ENCODE measurements around the gene PLA2G7. TPM values are rescaled to one million over a fixed set of nuclear protein-coding genes. Genes with fewer than 3 reads are reported as not detected.

The PLA2G7 gene
- total and polyA plus RNA-seq, 2 experiments from 2014 or later, result 1.5 TPM; not detected in 1

- no peaks in the 10 kb centered on the region for H3K4me1 ChIP-seq (ENCODE audit: insufficient read depth)
- WGBS (ENCODE audit: low lambda C conversion rate, missing lambda C conversion rate), result 98% methylated on average over 67 of the region's 85 CpGs
- H3K9me3 ChIP-seq (ENCODE audit: low read depth), result no peaks in the 10 kb centered on the region
- H3K9me2 ChIP-seq (replicated peaks; ENCODE audit: insufficient read depth), result no peaks in the 10 kb centered on the region
- no peak overlapping the region for H3K4me3 ChIP-seq
- H3K27me3 ChIP-seq, result no peaks in the 10 kb centered on the region
- TF ChIP-seq EZH2 (IDR thresholded peaks at IDR 0.05; ENCODE audit: borderline replicate concordance) (no peak), EZH2phosphoT487 (IDR thresholded peaks at IDR 0.05; ENCODE audit: low read depth, severe bottlenecking, unreplicated experiment) (no peak)
- TF ChIP-seq, protein P1, sequence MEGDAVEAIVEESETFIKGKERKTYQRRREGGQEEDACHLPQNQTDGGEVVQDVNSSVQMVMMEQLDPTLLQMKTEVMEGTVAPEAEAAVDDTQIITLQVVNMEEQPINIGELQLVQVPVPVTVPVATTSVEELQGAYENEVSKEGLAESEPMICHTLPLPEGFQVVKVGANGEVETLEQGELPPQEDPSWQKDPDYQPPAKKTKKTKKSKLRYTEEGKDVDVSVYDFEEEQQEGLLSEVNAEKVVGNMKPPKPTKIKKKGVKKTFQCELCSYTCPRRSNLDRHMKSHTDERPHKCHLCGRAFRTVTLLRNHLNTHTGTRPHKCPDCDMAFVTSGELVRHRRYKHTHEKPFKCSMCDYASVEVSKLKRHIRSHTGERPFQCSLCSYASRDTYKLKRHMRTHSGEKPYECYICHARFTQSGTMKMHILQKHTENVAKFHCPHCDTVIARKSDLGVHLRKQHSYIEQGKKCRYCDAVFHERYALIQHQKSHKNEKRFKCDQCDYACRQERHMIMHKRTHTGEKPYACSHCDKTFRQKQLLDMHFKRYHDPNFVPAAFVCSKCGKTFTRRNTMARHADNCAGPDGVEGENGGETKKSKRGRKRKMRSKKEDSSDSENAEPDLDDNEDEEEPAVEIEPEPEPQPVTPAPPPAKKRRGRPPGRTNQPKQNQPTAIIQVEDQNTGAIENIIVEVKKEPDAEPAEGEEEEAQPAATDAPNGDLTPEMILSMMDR (IDR thresholded peaks at IDR 0.05; ENCODE audit: poor library complexity), result no peak
- H2AFZ ChIP-seq, result no peak overlapping the region
- no peak overlapping the region for H3K4me2 ChIP-seq
- no peaks in the 10 kb centered on the region for H4K20me1 ChIP-seq (ENCODE audit: insufficient read depth, poor library complexity, severe bottlenecking)
- H3K79me2 ChIP-seq, result no peaks in the 10 kb centered on the region
- H3K27ac ChIP-seq, result no peak overlapping the region
- DNase-seq (ENCODE audit: low spot score), result no peak
- no peaks in the 10 kb centered on the region for H3K36me3 ChIP-seq (replicated peaks; ENCODE audit: insufficient read depth, low read depth)
Measured at GRCh38 chr6:46688117-46688965, 46.8 kb downstream of the PLA2G7 start.

- DNase-seq (ENCODE audit: low spot score), result no peak
- H4K20me1 ChIP-seq (ENCODE audit: insufficient read depth, poor library complexity, severe bottlenecking), result no peaks in the 10 kb centered on the region
- TF ChIP-seq EZH2phosphoT487 (IDR thresholded peaks at IDR 0.05; ENCODE audit: low read depth, severe bottlenecking, unreplicated experiment) (no peak), EZH2 (IDR thresholded peaks at IDR 0.05; ENCODE audit: borderline replicate concordance) (no peak)
- TF ChIP-seq, protein P1 (IDR thresholded peaks at IDR 0.05; ENCODE audit: poor library complexity), result no peak
- H3K9me3 ChIP-seq (ENCODE audit: low read depth), result no peaks in the 10 kb centered on the region
- WGBS (ENCODE audit: low lambda C conversion rate, missing lambda C conversion rate), result over 99% methylated on average over 36 of the region's 41 CpGs
- no peaks in the 10 kb centered on the region for H3K79me2 ChIP-seq
- no peak within 1 kb of the TSS for H3K27ac ChIP-seq
- H2AFZ ChIP-seq, result no peak within 1 kb of the TSS
- H3K9me2 ChIP-seq (replicated peaks; ENCODE audit: insufficient read depth), result no peaks in the 10 kb centered on the region
- no peaks in the 10 kb centered on the region for H3K27me3 ChIP-seq
- no peak within 1 kb of the TSS for H3K4me3 ChIP-seq
- H3K4me2 ChIP-seq, result no peak within 1 kb of the TSS
- H3K4me1 ChIP-seq (ENCODE audit: insufficient read depth), result no peaks in the 10 kb centered on the region
- no peaks in the 10 kb centered on the region for H3K36me3 ChIP-seq (replicated peaks; ENCODE audit: insufficient read depth, low read depth)
Measured at GRCh38 chr6:46687619-46688097, 47.5 kb downstream of the PLA2G7 start, which contains the start of gene TDRD6. Gene TDRD6, plus strand, starts transcription at chr6:46687885. Its CDS starts 244 bp downstream, at chr6:46688129.

DNA sequence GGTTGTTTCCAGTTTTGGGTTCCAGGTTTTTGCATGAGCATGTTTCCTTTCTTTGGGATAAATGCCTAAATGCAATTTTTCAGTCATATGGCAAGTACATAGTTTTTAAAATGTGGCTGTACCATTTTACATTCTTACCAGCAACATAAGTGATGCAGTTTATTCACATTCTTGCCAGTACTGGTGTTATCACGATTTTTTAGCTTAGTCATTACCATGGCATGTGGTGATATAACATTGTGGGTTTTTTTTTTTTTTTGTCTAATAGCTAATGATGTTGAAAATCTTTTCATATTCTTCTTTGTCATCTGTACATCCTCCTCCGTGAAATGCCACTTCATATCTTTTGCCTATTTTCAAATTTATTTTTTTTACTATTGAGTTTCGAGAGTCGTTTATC lies 50.4 kb downstream of the PLA2G7 start:
- Histone ChIP-seq H3K27me3 (no peaks in the 10 kb centered on the region), H3K27ac (no peak overlapping the region), H3K4me1 (ENCODE audit: insufficient read depth) (no peaks in the 10 kb centered on the region), H3K4me2 (no peak overlapping the region), H3K36me3 (replicated peaks; ENCODE audit: insufficient read depth, low read depth) (no peaks in the 10 kb centered on the region), H2AFZ (no peak overlapping the region), H3K79me2 (no peaks in the 10 kb centered on the region), H3K4me3 (no peak overlapping the region), H4K20me1 (ENCODE audit: insufficient read depth, poor library complexity, severe bottlenecking) (no peaks in the 10 kb centered on the region), H3K9me2 (replicated peaks; ENCODE audit: insufficient read depth) (no peaks in the 10 kb centered on the region), H3K9me3 (ENCODE audit: low read depth) (no peaks in the 10 kb centered on the region)
- DNase-seq (ENCODE audit: low spot score), result no peak
- 83% methylated on average over 4 of the region's 4 CpGs for WGBS (ENCODE audit: low lambda C conversion rate, missing lambda C conversion rate)
- TF ChIP-seq EZH2 (IDR thresholded peaks at IDR 0.05; ENCODE audit: borderline replicate concordance) (no peak), EZH2phosphoT487 (IDR thresholded peaks at IDR 0.05; ENCODE audit: low read depth, severe bottlenecking, unreplicated experiment) (no peak)
- TF ChIP-seq, protein P1 (IDR thresholded peaks at IDR 0.05; ENCODE audit: poor library complexity), result no peak

All from hepatocyte (in vitro differentiated cells).